OCI-LY3 (cell line): ENCODE measurements around the gene TAPBP.

Experiments
- H2AFZ ChIP-seq: fragments of 200-600, 300-600 bp; shearing (Covaris generic); 2 replicates; pipeline ENCODE4 v1.6.0; 2014; ENCODE audit warnings: antibody characterized with exemption, low read depth, low read length
- H3K27ac ChIP-seq: fragments of 200-600, 300-600 bp; sonication (generic); 2 replicates; pipeline ENCODE4 v1.5.1; 2014; ENCODE audit warnings: mild to moderate bottlenecking, low read length, moderate library complexity, mixed read lengths
- H3K27me3 ChIP-seq: fragments of 200-600, 300-600 bp; sonication (generic); 2 replicates; pipeline ENCODE4 v1.6.1; 2014; ENCODE audit warnings: low read depth, low read length, mixed read lengths
- H3K36me3 ChIP-seq: fragments of 200-600, 300-600 bp; sonication (generic); replicated peaks from 2 replicates; pipeline ENCODE3; 2014; ENCODE audit warnings: low read depth, low read length, mixed read lengths
- H3K4me1 ChIP-seq: fragments of 300-600, 200-600 bp; sonication (generic); 2 replicates; pipeline ENCODE4 v1.6.1; 2014; ENCODE audit warnings: low read length, mixed read lengths
- H3K4me2 ChIP-seq: fragments of 200-600, 300-600 bp; sonication (generic); 2 replicates; pipeline ENCODE4 v1.6.1; 2014; ENCODE audit warnings: low read length, mixed read lengths
- H3K4me3 ChIP-seq: fragments of 300-600, 200-600 bp; sonication (generic); 2 replicates; pipeline ENCODE4 v1.5.1; 2014; ENCODE audit warnings: antibody characterized with exemption, mild to moderate bottlenecking, low read length, moderate library complexity
- H3K79me2 ChIP-seq: fragments of 300-600, 200-600 bp; shearing (Covaris generic); 2 replicates; pipeline ENCODE4 v1.6.1; 2014; ENCODE audit warnings: mild to moderate bottlenecking, low read length, mixed read lengths
- H3K9ac ChIP-seq: fragments of 300-600, 200-600 bp; shearing (Covaris generic); 2 replicates; pipeline ENCODE4 v1.6.0; 2014; ENCODE audit warnings: mild to moderate bottlenecking, low read length, moderate library complexity
- H3K9me3 ChIP-seq: fragments of 200-600, 300-600 bp; shearing (Covaris generic); 2 replicates; pipeline ENCODE4 v1.6.1; 2014; ENCODE audit warnings: low read length, mixed read lengths; ENCODE audit not compliant: insufficient read depth
- H4K20me1 ChIP-seq: fragments of 200-600, 300-600 bp; sonication (generic); 2 replicates; pipeline ENCODE4 v1.6.1; 2016; ENCODE audit warnings: low read length, mixed read lengths; ENCODE audit not compliant: insufficient read depth
- EZH2phosphoT487 ChIP-seq: fragments of 200-600 bp; shearing (Covaris generic); IDR thresholded peaks from 2 replicates; pipeline ENCODE4 v1.6.1; 2018; ENCODE audit warnings: antibody characterized with exemption, mixed run types, low read depth
- TF ChIP-seq, protein P1 (sequence below): fragments of 200-600, 300-600 bp; sonication (generic); IDR thresholded peaks from 2 replicates; pipeline ENCODE4 v1.5.1; 2014; ENCODE audit warnings: antibody characterized with exemption, low read length, low read depth

TAPBP gene

DNA sequence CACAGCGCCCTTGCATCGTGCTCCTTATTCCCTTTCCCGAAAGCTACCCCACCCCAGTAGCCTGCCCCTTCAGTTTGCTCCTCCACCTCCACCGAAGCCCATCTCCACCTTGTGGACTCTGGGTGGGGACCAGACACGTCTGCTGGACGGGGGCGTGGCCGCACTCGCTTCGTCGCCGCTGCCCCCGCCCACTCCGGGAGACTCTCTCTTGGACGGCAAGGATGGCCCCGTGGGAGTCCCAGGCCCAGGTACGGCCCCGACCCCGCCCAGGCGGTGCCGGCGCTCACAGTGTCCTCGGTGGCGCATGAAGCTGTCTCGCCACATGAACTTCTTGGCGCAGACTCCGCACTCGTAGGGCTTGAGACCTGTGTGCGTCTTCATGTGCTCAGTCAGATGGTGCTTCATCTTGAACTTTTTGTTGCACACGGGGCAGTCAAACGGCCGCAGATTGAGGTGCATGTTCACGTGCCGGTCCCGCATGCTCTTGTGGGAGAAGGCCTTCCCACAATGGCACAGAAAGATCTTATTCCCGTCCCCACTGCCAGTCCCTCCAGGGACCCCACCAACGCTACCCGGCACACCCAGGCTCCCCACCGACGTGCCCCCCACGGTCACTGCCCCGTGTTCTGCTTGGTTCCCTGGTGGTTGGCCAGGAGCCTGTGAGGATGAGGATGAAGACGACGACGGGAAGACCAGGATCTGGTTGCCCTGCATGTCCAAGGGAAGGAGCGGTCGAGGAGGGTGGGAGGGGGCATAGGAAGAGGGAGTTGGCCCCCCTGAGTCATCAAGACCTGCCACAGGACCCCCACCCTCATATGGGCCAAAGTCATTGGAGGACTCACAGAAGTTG lies 1.3 kb upstream of the TAPBP start:
- Histone ChIP-seq H3K9ac (peak overlapping the region; percentile 88), H3K4me1 (peaks cover 39% of the 10 kb centered on the region), H3K4me2 (peak overlapping the region; percentile 96), H3K79me2 (peaks cover 49% of the 10 kb centered on the region), H3K36me3 (peaks cover 33% of the 10 kb centered on the region), H3K27ac (peak overlapping the region; percentile 98), H3K9me3 (no peaks in the 10 kb centered on the region), H3K4me3 (peak overlapping the region; percentile 95), H2AFZ (no peak overlapping the region), H3K27me3 (no peaks in the 10 kb centered on the region), H4K20me1 (peaks cover 12% of the 10 kb centered on the region)
- TF ChIP-seq, protein P1, sequence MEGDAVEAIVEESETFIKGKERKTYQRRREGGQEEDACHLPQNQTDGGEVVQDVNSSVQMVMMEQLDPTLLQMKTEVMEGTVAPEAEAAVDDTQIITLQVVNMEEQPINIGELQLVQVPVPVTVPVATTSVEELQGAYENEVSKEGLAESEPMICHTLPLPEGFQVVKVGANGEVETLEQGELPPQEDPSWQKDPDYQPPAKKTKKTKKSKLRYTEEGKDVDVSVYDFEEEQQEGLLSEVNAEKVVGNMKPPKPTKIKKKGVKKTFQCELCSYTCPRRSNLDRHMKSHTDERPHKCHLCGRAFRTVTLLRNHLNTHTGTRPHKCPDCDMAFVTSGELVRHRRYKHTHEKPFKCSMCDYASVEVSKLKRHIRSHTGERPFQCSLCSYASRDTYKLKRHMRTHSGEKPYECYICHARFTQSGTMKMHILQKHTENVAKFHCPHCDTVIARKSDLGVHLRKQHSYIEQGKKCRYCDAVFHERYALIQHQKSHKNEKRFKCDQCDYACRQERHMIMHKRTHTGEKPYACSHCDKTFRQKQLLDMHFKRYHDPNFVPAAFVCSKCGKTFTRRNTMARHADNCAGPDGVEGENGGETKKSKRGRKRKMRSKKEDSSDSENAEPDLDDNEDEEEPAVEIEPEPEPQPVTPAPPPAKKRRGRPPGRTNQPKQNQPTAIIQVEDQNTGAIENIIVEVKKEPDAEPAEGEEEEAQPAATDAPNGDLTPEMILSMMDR: no peak
- TF ChIP-seq EZH2phosphoT487: no peak

DNA sequence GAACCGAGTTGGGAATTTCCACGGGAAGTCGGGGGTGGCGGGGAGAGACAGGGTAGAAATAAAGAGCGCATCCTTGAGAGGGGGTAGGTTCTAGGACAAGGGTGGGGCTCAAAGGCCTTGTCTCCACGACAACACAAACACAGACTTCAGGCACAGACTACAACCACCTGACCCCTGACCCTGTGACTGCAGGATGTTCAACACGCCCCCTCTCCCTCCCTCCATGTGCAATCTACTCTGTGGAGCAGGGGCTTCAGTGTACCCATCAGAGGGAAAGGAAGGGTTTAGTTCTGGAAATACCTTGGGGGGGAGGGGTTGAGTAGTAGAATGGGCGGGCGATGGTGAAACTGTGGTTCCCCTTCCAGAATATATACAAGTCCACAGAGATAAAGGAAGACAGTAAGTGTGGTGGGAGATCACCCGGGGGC lies 651 bp upstream of the TAPBP start:
- no peak overlapping the region for H2AFZ ChIP-seq
- H3K4me1 ChIP-seq: peaks cover 39% of the 10 kb centered on the region
- H3K4me2 ChIP-seq: peak overlapping the region; percentile 96
- H3K9ac ChIP-seq: peak overlapping the region; percentile 88
- peaks cover 26% of the 10 kb centered on the region for H3K36me3 ChIP-seq
- H3K9me3 ChIP-seq: no peaks in the 10 kb centered on the region
- peaks cover 14% of the 10 kb centered on the region for H4K20me1 ChIP-seq
- H3K27ac ChIP-seq: peak overlapping the region; percentile 98
- no peaks in the 10 kb centered on the region for H3K27me3 ChIP-seq
- peak overlapping the region; percentile 95 for H3K4me3 ChIP-seq
- H3K79me2 ChIP-seq: peaks cover 52% of the 10 kb centered on the region
- TF ChIP-seq, protein P1: no peak
- no peak for TF ChIP-seq EZH2phosphoT487

DNA sequence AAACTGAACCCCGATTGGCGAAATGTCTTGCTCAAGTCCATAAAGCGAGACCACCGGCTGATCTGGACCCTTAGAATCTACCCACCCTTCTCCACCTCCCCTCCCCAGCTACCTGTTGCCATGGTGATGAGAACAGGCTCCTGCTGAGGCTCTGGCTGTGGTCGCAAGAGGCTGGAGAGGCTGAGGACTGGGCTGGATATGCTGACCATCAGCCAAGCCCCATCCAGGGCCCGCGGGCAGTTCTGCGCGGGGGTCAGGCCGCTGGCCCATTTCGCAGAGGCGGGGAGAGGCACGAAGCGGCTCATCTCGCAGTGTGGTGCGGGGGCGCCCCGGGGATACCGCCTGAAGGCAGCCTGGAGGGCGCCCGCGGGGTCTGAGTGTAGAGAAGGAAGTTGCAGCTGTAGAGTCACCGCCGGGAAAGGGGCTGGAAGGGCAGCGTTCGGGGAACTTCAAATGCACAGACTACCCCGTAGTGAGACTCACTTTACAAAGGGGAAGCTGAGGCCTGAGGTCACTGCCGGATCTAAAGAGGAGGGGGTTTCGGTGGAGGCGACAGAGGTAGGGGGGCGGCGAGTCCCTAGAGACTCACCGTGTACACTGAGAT lies 671 bp downstream of the TAPBP start:
- peaks cover 22% of the 10 kb centered on the region for H3K36me3 ChIP-seq
- peaks cover 21% of the 10 kb centered on the region for H4K20me1 ChIP-seq
- peaks cover 65% of the 10 kb centered on the region for H3K79me2 ChIP-seq
- H3K4me1 ChIP-seq: peaks cover 29% of the 10 kb centered on the region
- peak overlapping the region; percentile 99 for H3K9ac ChIP-seq
- H3K27ac ChIP-seq: peak overlapping the region; percentile 98
- peak overlapping the region; percentile 74 for H3K4me2 ChIP-seq
- H3K27me3 ChIP-seq: no peaks in the 10 kb centered on the region
- no peak overlapping the region for H2AFZ ChIP-seq
- TF ChIP-seq, protein P1: no peak
- TF ChIP-seq EZH2phosphoT487: no peak
- H3K9me3 ChIP-seq: no peaks in the 10 kb centered on the region
- H3K4me3 ChIP-seq: peak overlapping the region; percentile 95
